Uterus (tissue), 2 donors: ENCODE data around the gene MAPK11.

Experiments
- CTCF ChIP-seq, 4 experiments: fragments of 200-600 bp in 2 of 4; fragments of 450-650 bp in 2 of 4; sonication (generic) in 2 of 4; IDR thresholded peaks; one replicate each; pipeline ENCODE4 v1.5.1; 2016 to 2019; ENCODE audit warnings: antibody characterized with exemption in 4 of 4, mild to moderate bottlenecking in 2 of 4, moderate library complexity in 1 of 4
- POLR2A ChIP-seq, 2 donors: fragments of 450-650 bp; IDR thresholded peaks; one replicate each; pipeline ENCODE4 v1.6.1; 2016; ENCODE audit warnings: antibody characterized with exemption in 2 of 2, mild to moderate bottlenecking in 1 of 2, moderate library complexity in 1 of 2

GRCh38 chr22:50277761-50278160 lies 7.6 kb upstream of the MAPK11 start:
- TF ChIP-seq POLR2A (IDR thresholded peaks at IDR 0.05) (no peak), CTCF (IDR thresholded peaks at IDR 0.05) (no peak)
